K562 (cell line): ENCODE data around the gene PKHD1. TPM values are rescaled to one million over a fixed set of nuclear protein-coding genes. Genes with fewer than 3 reads are reported as not detected.

Experiments
- ATAC-seq: fragments of 200-7000 bp; cut with Tn5 transposase; 3 replicates; pipeline ENCODE4 v1.9.1; 2020; ENCODE audit warnings: moderate library complexity
- BruUV-seq: library from RNA; stranded (reverse); fragments of 400-500 nt; replicated peaks from 2 replicates; lab custom pipeline; 2021; lab: Mats Ljungman, UMichigan
- CTCF ChIA-PET: fragments of 300-600 bp; formaldehyde crosslinking; extraction: SDS; loops from one replicate; lab custom pipeline; 2021; ENCODE audit warnings: low intra/inter-chr PET ratio; lab: Yijun Ruan, JAX
- POLR2A ChIA-PET: fragments of 300-600, 350-650 bp; sonication (Branson Sonifier 250); formaldehyde crosslinking; extraction: SDS; loops from one replicate; lab custom pipeline; 2021; ENCODE audit warnings: antibody characterized with exemption, inconsistent platforms; lab: Yijun Ruan, JAX
- DNase-seq, 4 experiments: peaks; one replicate each; pipeline versions ENCODE4 v3.0.0 to v3.0.0-alpha.2; 2011 to 2018; ENCODE audit warnings: low spot score in 3 of 4, mixed read lengths in 3 of 4; ENCODE audit errors: extremely low read depth in 1 of 4
- FAIRE-seq: peaks from 2 replicates; lab custom pipeline; 2011; peaks lifted over from hg19 to GRCh38; lab: Jason Lieb, UNC
- H2AFZ ChIP-seq: 2 replicates; pipeline ENCODE4 v1.6.0; 2011; ENCODE audit warnings: low read depth, low read length, control low read depth, inconsistent platforms
- H3K27ac ChIP-seq: fragments of 200-600 bp; 3 replicates; pipeline ENCODE4 v1.8.0; 2011; ENCODE audit warnings: low read depth, mild to moderate bottlenecking, control low read depth, inconsistent platforms, low read length, moderate library complexity, mixed read lengths; ENCODE audit errors: extremely low read depth
- H3K27me3 ChIP-seq, 2 experiments: fragments of 300-600 bp in 1 of 2; 2 replicates in 1 of 2; 3 replicates in 1 of 2; pipeline versions ENCODE4 v1.6.0 to v1.8.0; 2011; ENCODE audit warnings: inconsistent platforms in 2 of 2, low read length in 2 of 2, mild to moderate bottlenecking in 1 of 2, mixed read lengths in 1 of 2, moderate library complexity in 1 of 2; ENCODE audit not compliant: control insufficient read depth in 2 of 2, insufficient read depth in 2 of 2
- H3K36me3 ChIP-seq: fragments of 300-600 bp; 3 replicates; pipeline ENCODE4 v1.8.0; 2011; ENCODE audit warnings: mild to moderate bottlenecking, low read length, inconsistent platforms; ENCODE audit not compliant: control insufficient read depth, insufficient read depth
- H3K4me1 ChIP-seq, 2 experiments: fragments of 200-600 bp in 1 of 2; replicated peaks in 1 of 2; 2 replicates in 1 of 2; 3 replicates in 1 of 2; pipeline versions ENCODE4 v1.5.1 to v1.8.0; 2011; ENCODE audit warnings: inconsistent platforms in 2 of 2, low read length in 2 of 2, mild to moderate bottlenecking in 1 of 2, mixed read lengths in 1 of 2, moderate library complexity in 1 of 2; ENCODE audit not compliant: control insufficient read depth in 2 of 2, insufficient read depth in 2 of 2
- H3K4me2 ChIP-seq: 2 replicates; pipeline ENCODE4 v1.6.1; 2011; ENCODE audit warnings: low read length, control low read depth, inconsistent platforms, mixed read lengths; ENCODE audit not compliant: insufficient read depth
- H3K4me3 ChIP-seq: fragments of 200-600 bp; sonication (generic), shearing (Covaris generic); 2 replicates; pipeline ENCODE4 v1.5.1; 2016; ENCODE audit warnings: control low read depth, inconsistent platforms
- H3K79me2 ChIP-seq: fragments of 200-600 bp; 3 replicates; pipeline ENCODE4 v1.8.0; 2011; ENCODE audit warnings: low read length, inconsistent platforms; ENCODE audit not compliant: control insufficient read depth, insufficient read depth
- H3K9ac ChIP-seq, 2 experiments: 2 replicates each; pipeline versions ENCODE4 v1.6.0 to v1.6.1; 2011; ENCODE audit warnings: low read depth in 2 of 2, low read length in 2 of 2, control low read depth in 1 of 2, inconsistent platforms in 1 of 2, mild to moderate bottlenecking in 1 of 2, mixed read lengths in 1 of 2; ENCODE audit not compliant: insufficient read depth in 1 of 2
- H3K9me1 ChIP-seq: one replicate; pipeline ENCODE4 v1.6.0; 2011; ENCODE audit warnings: inconsistent platforms, mild to moderate bottlenecking, low read length, moderate library complexity; ENCODE audit not compliant: control insufficient read depth, insufficient read depth
- H3K9me3 ChIP-seq: replicated peaks from 2 replicates; pipeline ENCODE4 v1.5.1; 2011; ENCODE audit warnings: low read depth, low read length, inconsistent platforms; ENCODE audit not compliant: control insufficient read depth, insufficient read depth
- H4K20me1 ChIP-seq: replicated peaks from 2 replicates; pipeline ENCODE4 v1.6.1; 2011; ENCODE audit warnings: low read length, inconsistent platforms, mixed read lengths; ENCODE audit not compliant: control insufficient read depth, insufficient read depth
- ILF3 ChIP-seq: fragments of 450-650 bp; IDR thresholded peaks from 2 replicates; pipeline ENCODE4 v1.6.1; 2018; ENCODE audit warnings: antibody characterized with exemption, mild to moderate bottlenecking, moderate library complexity, borderline replicate concordance
- TARDBP ChIP-seq: fragments of 450-650 bp; IDR thresholded peaks from 2 replicates; pipeline ENCODE4 v1.6.1; 2016
- WGBS: fragments of 100-300 bp; shearing (Covaris generic); methylation state at CpG from one replicate; pipeline ENCODE4 v1.1.6; 2016; ENCODE audit warnings: low coverage, mixed read lengths; ENCODE audit not compliant: insufficient coverage; ENCODE audit errors: missing lambda C conversion rate; 5-methylcytosine and 5-hydroxymethylcytosine counted together
- in situ Hi-C: fragments of 300-500 bp; cut with MboI; formaldehyde crosslinking; loops from 4 replicates; pipeline ENCODE4 v1.15.0; 2018; ENCODE audit warnings: inconsistent platforms, mixed read lengths
- intact Hi-C: fragments of 100-400 bp; cut with micrococcal nuclease; formaldehyde crosslinking; loops from 2 replicates; pipeline ENCODE4 v1.14.2; 2022
- polyA plus RNA-seq, 8 experiments: library from polyadenylated mRNA; depleted of rRNA in 4 of 8; stranded (reverse) in 5 of 8; unstranded in 3 of 8; fragments of >200 nt; fragmentation: Nextera tagmentation in 2 of 8; fragmentation: Illumina TruSeq in 1 of 8; extraction: Ambion mirVana in 2 of 8; extraction: Trizol in 1 of 8; gene quantifications; 2 replicates each; pipeline versions ENCODE4 v1.2.1 to v1.2.3, GENCODE V29; 2011 to 2014; ENCODE audit warnings: inconsistent platforms in 1 of 8, missing spikeins in 1 of 8
- total RNA-seq, 7 experiments: library from RNA; depleted of rRNA in 6 of 7; stranded (reverse); fragments of >200 nt in 6 of 7; fragmentation: Illumina TruSeq in 2 of 7; extraction: Trizol in 2 of 7; gene quantifications; 2 replicates each; pipeline versions ENCODE4 v1.2.1 to v1.2.3, GENCODE V29; 2011 to 2021; ENCODE audit warnings: low replicate concordance in 1 of 7
- TF ChIP-seq, protein P1 (sequence below): IDR thresholded peaks from 3 replicates; pipeline ENCODE4 v1.6.1; 2011; ENCODE audit warnings: borderline replicate concordance, mild to moderate bottlenecking, moderate library complexity; ENCODE audit not compliant: insufficient read length; ENCODE audit errors: extremely low read depth

The PKHD1 gene
- total and polyA plus RNA-seq, 9 of the 15 experiments (the other 6 are each of a cell fraction or from before 2014, with no cell fraction given) = 0.01 to 0.04 (median 0.01) TPM; not detected in 6

DNA sequence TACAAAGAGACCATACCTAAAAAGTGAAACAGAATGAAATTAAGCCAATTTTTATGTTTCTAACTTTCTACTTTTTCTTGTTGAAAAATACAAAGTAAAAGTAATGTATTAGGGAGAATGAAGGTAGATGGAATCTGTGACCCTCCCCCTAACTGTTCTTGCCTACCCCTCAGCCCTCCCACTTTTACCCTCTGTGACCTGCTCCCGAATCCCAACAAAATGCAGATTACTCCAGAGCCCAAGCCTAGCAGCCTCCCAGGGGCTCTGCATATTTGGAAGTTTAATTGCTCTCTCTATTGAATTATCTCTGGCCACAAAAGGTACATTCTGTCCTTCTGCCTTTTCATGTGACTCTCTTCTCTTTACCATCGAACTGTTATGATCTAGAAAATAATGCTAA, 201.5 kb downstream of the PKHD1 start:
- ChIA-PET POLR2A (interaction anchor here (1.2 kb wide), 1 partner anchor 8 kb away, joined by 4 read pairs; no protein-coding TSS in a partner anchor), CTCF (no interaction called here)
- no peak overlapping the region for H3K4me2 ChIP-seq
- FAIRE-seq (no peak), DNase-seq (no peak), ATAC-seq (no peak)
- H3K27me3 ChIP-seq = no peaks in the 10 kb centered on the region
- H3K36me3 ChIP-seq = no peaks in the 10 kb centered on the region
- H3K79me2 ChIP-seq = no peaks in the 10 kb centered on the region
- no peak overlapping the region for H3K27ac ChIP-seq
- H3K4me1 ChIP-seq = no peaks in the 10 kb centered on the region
- WGBS = 0% methylated on average over 2 of the region's 2 CpGs
- intact Hi-C loops = no loop called here
- no peak for TF ChIP-seq TARDBP
- no peak for TF ChIP-seq ILF3
- TF ChIP-seq, protein P1, sequence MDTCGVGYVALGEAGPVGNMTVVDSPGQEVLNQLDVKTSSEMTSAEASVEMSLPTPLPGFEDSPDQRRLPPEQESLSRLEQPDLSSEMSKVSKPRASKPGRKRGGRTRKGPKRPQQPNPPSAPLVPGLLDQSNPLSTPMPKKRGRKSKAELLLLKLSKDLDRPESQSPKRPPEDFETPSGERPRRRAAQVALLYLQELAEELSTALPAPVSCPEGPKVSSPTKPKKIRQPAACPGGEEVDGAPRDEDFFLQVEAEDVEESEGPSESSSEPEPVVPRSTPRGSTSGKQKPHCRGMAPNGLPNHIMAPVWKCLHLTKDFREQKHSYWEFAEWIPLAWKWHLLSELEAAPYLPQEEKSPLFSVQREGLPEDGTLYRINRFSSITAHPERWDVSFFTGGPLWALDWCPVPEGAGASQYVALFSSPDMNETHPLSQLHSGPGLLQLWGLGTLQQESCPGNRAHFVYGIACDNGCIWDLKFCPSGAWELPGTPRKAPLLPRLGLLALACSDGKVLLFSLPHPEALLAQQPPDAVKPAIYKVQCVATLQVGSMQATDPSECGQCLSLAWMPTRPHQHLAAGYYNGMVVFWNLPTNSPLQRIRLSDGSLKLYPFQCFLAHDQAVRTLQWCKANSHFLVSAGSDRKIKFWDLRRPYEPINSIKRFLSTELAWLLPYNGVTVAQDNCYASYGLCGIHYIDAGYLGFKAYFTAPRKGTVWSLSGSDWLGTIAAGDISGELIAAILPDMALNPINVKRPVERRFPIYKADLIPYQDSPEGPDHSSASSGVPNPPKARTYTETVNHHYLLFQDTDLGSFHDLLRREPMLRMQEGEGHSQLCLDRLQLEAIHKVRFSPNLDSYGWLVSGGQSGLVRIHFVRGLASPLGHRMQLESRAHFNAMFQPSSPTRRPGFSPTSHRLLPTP = no peak
- BruUV-seq = no TSS peak
- in situ Hi-C loops = no loop called here
- no peaks in the 10 kb centered on the region for H3K9me1 ChIP-seq
- no peak overlapping the region for H3K9ac ChIP-seq
- H3K9me3 ChIP-seq = no peaks in the 10 kb centered on the region
- no peaks in the 10 kb centered on the region for H4K20me1 ChIP-seq
- H2AFZ ChIP-seq = no peak overlapping the region
- H3K4me3 ChIP-seq = no peak overlapping the region
